ENCODE measurements around the gene YTHDF1. TPM values are rescaled to one million over a fixed set of nuclear protein-coding genes. Genes with fewer than 3 reads are reported as not detected.
A peak's percentile ranks its signal among the peaks of the same experiment; 100 is the strongest.
"Not testable (repeated sequence)": the region's sequence is repeated elsewhere in the genome, so short reads cannot be mapped to it uniquely, and the experiment has no call there.

The YTHDF1 gene
- total RNA-seq, 1 donor from 2014 or later: 14.5 TPM

DNA sequence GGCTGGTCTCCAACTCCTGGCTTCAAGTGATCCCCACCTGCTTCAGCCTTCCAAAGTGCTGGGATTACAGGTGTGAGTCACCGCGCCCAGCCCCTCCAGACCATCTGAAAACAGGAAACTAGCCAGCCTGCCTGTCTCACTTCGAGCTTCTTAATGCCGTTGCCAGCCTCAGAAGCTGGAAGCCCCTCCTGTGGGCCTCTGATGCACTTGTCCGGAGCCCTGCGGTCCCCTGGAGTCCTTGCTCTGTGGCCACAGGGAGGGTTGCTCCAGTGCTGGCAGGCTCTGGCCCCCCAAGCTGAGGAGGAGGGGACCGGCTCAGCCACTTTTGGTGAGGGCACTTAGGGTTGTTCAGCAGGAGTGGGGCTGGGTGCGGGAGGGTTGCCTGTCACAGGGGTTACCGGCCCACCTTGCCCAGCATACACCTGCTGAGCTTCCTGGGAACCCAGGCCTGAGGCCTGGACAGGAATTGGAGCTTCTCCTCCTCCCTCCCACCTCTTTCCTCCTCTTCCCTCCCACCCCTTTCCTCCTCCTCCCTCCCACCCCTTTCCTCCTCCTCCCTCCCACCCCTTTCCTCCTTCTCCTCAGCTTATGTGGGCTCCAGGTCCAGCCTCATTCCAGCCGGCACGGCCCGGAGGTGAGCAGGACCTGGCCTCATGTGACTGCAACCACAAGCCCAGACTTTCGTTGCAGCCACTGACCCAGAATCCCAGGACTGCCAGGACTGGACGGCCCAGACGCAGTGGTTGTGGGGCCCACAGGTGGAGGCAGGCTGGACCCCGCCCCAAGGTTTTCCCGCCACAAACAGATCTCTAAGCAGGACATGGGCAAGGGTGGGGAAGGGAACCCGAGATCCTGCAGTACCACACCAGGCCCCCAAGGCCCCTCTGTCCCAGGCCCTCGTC, 10.4 kb upstream of the YTHDF1 start:
- no peak for DNase-seq

DNA sequence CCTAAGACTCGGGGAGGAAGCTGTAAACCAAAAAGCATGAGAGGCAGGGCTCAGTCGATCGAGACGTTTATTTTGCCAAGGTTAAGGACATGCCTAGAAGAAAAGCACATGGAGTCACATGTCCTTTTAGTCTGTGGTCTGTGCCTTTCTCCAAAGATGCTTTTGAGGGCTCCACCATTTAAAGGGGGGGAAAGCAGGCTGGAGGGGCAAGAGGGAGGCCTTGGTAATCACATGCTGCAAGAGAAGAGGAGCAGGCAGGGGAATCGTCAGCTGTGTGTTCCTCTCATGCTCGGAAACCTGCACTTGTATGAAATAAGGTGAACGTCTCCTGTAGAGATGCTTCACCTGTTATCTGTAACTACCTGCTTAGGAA, 9.1 kb upstream of the YTHDF1 start:
- DNase-seq: no peak

DNA sequence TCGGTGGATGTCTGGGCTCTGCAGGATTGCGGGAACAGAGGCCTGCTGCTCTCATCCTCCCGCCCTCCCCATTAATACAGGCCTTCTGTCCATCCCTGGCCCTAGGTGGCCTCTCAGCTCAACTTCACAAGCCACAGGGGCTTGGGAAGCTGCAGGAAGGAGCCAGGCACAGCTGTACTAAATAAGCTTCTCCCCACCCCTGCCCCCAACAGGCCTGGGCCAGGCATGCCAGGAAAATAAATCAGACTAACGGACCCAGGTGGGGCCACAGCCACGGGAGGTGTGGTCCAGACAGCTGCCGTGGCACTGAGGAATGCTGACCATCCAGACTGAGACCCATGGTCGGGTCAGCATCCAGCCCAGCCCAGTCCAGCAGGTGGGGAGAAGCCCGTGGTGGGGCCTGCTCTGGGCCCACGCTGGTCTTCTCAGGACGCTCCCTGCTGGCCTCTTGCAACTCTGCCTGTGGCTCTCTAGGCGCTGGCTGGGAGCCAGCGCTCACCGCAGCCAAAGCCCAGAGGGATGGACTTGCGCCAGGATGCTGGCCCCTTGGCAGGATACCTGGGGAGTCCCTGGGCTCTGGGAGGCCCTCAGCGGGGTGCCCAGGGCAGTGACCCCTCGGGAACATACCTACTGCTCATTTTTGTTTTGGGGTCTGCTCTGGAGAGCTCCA, 8.6 kb upstream of the YTHDF1 start:
- DNase-seq: no peak

DNA sequence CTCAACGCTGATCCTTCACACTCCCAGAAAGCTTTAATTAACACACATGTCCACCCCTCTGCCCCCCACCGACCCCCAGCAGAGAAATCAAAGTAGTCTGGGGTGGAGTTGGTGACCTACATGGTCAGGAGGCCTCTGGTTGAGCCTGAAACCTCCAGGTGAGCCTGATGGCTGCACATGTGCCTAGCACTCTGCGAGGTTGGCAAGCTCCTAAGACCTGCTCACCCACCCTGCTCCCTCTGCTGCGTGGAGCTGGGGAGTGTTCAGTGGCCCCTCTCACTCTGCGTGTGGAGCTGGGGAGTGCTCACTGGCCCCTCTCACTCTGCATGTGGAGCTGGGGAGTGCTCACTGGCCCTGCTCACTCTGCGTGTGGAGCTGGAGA, 7.9 kb upstream of the YTHDF1 start:
- DNase-seq: no peak

DNA sequence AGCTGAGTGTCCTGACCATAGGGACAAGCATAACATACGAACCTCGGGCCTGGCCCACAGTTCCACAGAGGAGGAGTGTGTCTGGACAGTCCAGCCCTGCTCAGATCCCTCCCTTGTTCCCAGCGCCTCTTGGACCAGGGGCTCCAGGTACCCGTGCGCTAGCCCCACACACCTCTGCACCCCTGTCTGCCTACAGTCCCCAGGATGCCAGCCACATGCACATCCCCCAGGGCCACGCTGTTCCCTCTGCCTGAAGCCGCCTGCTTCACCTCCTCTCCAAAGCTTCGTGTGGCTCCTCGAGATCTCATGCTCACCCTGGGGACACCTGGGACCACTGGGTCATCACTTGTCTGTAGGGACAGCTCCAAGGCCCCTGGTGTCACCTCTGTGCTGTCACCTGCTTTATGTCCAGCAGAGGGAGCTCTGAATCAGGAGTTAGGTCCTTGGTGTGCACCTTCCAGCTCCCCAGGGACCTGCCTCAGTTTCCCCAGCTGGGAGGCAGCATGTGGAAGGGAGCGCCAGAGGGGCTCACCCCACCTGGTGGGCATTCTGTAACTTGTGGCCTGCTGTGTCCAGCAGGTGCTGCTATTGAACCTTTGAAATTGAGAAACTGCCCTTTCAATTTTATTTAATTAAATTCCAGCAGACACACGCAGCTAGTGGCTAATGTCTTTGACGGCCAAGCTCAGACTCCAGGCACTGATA, 7.3 kb upstream of the YTHDF1 start:
- DNase-seq: peak; percentile 4

DNA sequence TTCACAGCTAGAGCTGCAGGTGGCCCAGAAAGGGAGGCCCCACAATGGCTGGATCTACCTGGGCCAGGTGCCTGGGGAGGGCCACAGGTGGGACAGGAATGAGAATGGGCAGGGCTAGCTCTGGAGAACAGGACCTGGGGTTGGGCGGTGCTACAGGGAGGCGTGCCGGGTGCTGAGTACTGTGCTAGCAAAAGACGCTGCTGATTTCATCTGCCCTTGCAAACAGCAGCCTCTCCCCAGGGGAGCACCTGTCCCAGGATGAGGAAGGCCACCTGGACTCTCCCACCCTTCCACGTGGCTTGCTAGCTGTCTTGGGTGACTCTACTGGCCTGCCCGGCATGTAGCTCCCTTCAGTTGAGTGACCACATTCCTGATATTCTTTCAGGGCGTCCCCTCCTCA, 6.6 kb upstream of the YTHDF1 start:
- no peak for DNase-seq

DNA sequence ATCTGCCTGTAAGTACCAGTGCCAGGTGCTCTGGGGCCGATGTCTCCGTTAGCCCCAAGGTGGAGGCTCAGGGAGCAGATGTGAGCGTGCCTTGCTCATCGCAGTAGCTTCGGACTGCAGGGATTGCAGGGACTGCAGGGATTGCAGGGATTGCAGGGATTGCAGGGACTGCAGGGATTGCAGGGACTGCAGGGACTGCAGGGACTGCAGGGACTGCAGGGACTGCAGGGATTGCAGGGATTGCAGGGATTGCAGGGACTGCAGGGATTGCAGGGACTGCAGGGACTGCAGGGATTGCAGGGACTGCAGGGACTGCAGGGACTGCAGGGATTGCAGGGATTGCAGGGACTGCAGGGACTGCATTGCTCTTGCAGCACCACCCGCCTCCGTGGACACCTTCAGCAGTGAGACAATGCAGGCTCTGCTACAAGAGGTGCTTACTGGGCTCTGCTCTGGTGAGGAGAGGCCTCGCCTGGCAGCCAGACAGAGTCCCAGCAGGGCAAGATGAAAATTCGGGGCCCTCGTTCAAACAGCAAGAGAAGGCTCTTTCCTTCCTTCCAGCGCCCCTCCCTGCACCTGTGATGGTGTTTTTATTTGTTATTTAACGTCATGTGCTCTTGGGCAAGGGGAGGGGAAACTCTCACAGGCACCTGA, 5.6 kb upstream of the YTHDF1 start:
- DNase-seq: not testable (repeated sequence)

DNA sequence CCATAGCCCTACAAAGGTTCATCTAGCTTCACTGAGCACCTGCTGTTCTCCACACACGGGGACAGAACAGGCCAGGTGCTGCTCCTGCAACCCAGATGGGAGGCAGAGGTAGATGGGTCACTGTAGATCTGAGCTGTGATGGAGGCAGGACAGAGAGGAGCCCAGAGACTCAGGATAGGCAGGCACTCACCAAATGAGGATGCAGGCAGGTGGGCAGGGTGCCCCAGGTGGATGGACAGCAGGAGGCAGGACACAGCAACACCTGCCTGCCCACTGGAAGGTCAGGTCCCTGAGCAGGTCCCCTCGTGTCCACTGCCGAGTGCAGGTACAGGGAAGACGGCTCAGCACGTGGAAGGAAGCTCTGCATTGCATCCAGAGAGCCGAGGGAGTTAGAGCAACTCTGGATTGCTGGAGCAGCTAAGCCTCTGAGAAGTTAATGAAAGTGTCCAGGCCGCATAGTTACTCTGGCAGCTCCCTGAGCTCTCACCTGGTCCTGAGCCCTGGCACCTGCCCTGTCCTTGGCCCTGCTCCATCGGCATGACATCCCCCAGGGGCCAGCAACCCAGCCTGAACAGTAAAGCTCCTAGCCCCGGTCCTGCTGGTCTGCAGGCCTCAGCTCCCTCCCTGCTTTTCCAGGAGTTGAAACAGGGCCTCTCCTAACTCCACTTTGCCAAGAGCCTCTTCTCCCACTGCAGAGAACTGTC, 4.9 kb upstream of the YTHDF1 start:
- no peak for DNase-seq

DNA sequence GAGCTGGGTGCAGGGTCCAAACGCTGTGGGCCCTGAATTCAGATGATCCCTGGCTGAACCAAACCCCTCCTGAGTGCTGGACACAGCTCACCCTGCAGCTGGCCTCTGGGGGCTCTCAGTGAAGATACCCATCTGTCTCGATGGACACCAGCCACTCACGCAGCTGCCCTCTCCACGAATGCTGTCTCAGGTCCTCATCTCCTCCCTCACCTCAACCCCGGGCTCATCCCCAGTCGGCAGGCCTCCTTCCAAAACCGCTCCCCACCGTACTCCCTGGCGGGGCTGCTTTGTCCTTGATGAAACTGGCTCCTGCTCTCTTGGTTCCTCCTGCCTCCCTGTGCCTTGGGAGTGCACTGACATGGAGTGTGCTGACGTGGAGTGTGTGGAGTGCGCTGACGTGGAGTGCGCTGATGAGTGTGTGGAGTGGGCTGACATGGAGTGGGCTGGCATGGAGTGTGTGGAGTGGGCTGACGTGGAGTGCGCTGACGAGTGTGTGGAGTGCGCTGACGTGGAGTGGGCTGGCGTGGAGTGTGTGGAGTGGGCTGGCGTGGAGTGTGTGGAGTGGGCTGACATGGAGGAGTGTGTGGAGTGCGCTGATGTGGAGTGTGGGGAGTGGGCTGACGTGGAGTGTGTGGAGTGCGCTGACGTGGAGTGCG, 4.1 kb upstream of the YTHDF1 start:
- no peak for DNase-seq

DNA sequence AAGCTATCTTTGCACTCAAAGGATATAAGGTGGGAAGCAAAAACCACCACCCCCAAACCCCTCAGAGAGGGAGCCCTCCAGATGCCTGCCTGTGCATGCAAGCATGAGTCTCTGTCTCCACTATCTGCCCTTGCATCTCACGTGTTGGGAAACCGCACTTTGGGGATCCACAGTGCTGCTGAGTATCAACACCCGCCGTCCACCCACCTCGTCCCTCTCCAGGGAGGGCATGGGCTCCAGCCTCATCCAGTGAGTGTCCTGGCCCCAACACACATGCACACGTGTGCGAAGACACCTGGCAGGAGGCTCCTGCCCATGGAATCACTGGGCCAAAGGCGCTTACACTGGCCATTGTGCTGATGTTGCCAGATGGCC, 3.5 kb upstream of the YTHDF1 start:
- DNase-seq: no peak

DNA sequence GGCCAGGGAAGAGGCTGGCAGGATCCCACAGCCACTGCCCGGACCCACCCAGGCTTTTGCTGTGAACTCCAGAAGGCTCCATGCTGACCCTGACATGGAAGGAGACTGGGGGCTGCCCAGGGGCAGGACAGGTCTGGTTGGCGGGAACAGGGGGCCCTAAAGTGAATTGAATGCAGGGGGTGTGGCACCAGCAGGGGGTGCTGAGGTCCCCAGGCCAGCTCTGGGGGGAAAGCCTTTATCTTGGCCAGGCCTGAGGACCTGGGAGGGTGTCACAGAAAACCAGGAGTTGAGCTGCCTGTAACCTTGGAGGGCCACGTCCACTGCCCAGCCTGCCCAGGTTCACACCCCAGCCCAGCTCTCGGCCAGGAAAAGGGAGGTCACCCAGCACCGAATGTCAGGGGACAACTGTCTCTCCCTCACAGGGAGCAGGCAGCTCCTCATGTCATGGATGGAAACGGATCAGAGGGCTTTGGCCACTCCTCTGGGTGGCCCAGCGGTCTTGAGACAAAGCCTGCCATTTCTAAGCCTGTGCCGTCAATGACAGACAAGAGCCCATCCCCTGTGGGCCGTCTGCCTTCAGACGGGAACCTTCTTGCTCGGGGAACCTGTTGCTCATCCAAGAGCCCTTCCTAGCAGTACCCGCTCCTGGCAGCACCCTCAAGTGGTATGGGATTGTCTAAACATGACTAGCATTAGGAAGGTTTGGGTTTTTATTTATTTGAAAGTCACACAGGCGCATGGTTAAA, 2.9 kb upstream of the YTHDF1 start:
- no peak for DNase-seq

DNA sequence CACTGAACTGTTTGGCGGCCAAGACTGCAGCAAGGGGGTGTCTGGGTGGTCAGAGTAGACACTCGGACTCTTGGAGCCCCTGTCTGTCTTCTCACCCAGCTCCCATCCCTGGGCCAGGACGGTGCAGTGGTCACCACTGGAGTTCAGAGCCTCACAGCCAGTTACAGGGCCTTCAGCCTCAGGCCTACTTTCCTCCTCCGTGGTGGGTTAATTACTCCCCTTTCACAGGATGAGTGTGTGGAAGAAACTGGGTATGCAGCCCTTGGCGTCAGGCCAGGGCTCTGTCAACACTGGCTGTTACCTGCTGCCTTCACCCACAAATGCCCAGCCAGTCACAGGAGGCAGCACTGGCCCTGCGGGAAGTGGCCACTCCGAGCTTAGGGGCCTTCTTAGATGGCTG, 1.8 kb upstream of the YTHDF1 start:
- DNase-seq: no peak

DNA sequence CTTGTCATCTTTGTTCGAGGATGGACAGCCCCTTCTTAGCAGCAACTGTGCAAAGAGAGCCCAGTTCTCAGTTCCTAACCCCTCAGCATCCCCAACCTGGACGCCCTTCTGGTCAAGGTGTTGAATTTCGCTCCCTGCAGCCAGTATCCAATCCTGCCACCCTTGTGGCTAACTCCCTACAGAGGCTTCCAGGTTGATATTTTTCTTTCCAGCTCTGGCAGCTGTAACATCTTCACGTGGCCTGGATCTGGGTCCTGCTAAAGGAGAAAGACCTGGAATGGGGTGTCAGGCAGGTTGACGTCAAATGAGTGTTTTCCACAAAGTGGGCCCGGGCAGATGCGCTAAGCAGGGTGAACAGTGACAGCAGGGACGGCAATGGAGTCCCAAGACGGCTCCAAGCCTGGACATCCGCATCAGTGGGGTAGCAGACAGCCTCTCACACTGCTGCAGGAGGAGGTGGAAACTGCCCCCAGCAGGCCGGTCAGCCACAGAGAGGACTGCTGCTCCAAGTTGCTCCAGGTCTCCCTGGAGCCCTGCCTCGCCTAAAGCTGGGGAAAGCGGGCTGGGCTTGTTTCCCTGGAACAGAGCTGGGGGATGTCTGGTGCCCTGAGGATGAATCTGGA, 1.0 kb upstream of the YTHDF1 start:
- DNase-seq: no peak

DNA sequence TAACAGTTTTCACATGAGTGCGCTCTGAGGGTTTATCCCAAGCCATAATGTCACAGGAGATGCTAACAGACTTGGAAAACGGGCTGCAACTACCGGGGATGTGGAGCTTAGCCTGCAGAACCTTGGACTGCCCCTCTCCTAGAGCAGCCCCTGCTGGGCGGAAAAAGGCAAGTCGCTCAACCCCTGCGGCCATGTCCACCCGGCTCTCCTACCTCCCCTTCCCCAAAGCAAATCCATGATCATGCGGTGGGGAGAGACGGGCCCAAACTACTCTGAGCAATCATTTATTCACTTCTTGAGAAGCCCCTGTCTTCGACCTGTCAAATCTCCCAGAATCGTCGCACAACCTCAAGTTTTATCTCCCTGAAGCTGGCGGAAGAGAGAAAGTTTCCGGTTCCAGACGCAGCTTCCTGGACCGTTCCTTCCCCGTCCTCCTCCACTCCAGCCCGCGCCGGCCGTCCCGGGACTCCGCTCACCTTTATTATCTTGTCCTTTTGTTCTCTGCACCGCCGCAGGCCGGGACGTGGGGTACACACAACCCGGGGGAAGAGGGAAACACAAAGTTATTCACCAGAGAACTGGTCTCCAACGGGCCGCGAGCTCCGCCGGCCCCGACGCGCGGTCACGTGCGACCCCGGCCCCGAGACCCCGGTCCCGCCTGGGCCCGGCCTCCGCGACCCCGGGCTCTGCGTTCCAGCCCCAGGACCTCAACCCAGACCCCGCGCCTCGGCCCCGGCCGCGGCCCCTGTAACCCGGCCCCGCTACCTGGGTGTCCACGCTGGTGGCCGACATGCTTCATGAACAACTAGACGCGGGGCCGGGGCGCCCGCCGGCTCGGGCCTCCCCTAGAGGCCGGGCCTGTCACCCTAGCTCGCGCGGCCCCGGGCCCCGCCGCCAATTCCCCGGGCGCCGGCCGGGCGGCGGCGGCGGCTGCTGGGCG, 560 bp downstream of the YTHDF1 start:
- DNase-seq: no peak

DNA sequence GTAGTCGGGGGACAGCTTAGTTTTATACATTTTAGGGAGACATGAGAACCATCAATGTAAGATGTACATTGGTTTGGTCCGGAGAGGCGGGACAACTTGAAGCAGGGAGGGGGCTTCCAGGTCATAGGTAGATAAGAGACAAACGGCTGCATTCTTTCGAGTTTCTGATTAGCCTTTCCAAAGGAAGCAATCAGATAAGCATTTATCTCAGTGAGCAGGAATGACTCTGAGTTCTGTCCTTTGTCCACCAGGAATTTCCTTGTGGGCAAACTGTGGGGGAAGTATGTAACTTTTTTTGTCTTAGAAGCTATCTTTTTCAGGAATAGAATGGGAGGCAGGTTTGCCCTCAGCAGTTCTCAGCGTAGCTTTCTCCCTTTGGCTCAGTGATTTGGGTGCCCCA, 1.4 kb downstream of the YTHDF1 start:
- no peak for DNase-seq

DNA sequence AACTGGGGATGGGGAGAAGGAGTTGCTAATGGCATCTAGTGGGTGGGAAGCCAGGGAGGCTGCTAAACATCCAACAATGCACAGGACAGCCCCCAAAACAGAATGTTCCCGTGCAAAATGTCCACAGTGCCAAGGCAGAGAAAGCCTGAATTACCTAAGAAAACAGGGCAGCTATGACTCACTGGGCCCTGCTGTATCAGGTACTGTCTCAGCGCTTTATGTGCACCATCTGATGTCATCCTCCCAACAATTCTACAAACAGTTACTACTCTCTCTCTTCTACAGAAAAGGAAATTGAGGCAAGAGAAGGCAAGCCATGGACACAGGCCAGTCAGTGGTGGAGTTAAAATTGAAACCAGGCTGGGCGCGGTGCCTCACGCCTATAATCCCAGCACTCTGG, 3.1 kb downstream of the YTHDF1 start:
- DNase-seq: no peak

DNA sequence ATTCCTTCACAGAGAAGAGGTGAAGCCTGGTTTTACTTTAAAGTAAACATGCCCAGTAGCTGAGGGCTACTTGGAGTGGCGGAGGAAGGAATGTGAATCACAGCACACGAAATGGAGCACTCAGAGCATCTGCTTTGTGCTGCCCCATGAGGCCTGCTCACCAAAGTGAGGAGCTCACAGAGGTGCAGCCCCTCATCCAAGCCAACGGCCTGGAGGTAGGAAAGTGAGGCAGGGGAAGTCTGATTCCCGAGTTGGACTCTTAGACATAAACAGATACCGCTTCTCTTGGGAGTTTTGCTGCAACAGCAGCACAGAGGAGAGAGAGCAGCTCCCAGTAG, 3.6 kb downstream of the YTHDF1 start:
- DNase-seq: no peak

DNA sequence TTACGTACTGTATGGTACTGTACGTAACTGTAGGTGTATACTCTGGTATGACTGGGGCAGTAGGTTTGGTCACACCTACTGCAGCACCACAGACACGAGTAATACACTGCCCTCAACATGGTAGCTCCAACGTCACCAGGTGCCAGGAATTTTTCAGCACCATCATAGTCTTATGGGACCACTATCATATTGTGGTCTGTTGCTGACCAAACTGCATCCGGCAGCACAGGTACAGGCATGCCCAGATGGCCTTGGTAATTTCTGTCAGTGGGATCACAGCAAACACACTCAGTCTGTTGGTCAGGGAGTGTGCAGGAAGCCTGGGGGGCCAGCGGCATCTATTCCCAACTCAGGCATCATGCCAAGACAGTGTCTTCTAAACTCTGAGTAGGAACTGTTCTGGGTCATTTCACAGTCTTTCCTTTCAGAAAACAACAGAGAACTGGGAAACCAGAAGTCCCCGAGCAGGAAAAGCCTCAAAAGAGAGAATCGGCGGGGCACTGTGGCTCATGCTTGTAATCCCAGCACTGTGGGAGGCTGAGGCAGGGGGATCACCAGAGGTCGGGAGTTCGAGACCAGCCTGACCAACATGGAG, 5.8 kb downstream of the YTHDF1 start:
- DNase-seq: no peak

DNA sequence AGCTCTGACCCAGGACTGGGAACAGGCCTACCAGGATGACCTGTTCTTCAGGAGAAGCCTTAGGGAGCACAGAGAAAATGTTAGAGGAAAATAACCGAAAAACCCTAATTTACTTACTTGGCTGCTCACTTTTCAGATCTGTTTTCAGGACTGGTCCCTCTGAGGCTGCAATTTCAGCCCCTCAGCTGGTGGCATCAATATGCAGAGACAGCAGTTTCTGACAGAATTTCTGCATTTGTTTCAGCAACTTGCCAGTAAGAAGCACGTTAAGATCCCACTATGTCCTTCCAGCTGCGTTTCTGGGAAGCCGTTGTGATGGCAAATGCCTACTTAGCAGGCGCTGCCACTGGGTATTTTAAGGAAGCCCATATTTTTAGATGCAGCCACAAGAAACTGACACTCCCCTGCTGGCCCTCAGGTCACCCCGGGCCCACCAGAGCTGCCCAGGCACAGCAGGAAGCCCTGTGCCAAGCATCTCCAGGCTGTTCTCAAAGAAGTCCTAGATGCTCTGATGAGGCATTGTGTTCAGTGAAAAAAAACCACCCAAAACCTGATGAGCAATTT, 7.5 kb downstream of the YTHDF1 start:
- no peak for DNase-seq
